Measurements from ENCODE around the gene DLGAP1. TPM values are rescaled to one million over a fixed set of nuclear protein-coding genes. Genes with fewer than 3 reads are reported as not detected.
A peak's percentile ranks its signal among the peaks of the same experiment; 100 is the strongest.

The DLGAP1 gene
- total RNA-seq, 6 experiments from 2014 or later = 0.19 to 1.3 (median 0.62) TPM

GRCh38 chr18:3979024-3979423 lies 476.1 kb downstream of the DLGAP1 start:
- no peak for DNase-seq

DNA sequence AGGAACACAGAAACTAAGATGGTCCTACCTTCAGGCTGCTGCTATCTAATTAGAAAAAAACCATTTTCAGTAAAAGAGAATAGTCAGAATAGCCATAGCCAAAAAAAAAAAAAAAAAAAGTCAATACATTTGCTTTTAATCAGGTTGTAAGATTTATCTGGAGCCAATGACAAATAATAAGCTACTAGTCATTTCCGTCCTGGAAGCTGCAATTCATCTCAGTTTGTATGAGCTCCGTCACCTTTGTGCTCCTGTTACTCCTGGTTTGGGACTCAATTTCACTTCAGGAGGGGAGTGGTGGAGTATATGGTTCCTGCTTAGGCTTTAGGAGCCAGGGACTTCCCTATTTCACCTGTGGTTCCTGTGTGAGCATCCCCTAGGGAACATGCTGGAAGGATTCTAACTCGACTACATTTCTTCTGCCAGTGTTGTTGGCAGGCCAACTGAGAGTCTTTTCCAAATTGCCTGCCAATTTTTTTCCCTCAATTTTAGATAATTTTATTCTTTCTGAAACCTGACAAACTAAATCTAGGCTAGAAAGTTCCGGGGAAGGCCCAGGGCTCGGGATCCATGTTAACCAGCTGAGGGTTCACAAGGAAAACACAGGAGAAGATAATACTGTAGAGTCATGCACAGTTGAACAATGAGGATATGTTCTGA lies 481.8 kb downstream of the DLGAP1 start:
- Mint-ChIP-seq H3K4me3 (no peak overlapping the region), H3K36me3 (ENCODE audit: low read depth) (peaks cover 3% of the 10 kb centered on the region), H3K27ac (peak overlapping the region; percentile 65; the same call in 1 of the 2 replicates), H3K27me3 (ENCODE audit: insufficient read depth) (no peaks in the 10 kb centered on the region; the same call in 1 of the 2 replicates), H3K4me1 (ENCODE audit: low read depth) (peaks cover 40% of the 10 kb centered on the region), H3K9me3 (peaks cover 3% of the 10 kb centered on the region)
- DNase-seq = no peak
- TF ChIP-seq, protein P1, sequence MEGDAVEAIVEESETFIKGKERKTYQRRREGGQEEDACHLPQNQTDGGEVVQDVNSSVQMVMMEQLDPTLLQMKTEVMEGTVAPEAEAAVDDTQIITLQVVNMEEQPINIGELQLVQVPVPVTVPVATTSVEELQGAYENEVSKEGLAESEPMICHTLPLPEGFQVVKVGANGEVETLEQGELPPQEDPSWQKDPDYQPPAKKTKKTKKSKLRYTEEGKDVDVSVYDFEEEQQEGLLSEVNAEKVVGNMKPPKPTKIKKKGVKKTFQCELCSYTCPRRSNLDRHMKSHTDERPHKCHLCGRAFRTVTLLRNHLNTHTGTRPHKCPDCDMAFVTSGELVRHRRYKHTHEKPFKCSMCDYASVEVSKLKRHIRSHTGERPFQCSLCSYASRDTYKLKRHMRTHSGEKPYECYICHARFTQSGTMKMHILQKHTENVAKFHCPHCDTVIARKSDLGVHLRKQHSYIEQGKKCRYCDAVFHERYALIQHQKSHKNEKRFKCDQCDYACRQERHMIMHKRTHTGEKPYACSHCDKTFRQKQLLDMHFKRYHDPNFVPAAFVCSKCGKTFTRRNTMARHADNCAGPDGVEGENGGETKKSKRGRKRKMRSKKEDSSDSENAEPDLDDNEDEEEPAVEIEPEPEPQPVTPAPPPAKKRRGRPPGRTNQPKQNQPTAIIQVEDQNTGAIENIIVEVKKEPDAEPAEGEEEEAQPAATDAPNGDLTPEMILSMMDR (IDR thresholded peaks at IDR 0.05) = no peak

More at GRCh38 chr18:3979024-3979423, 476.1 kb downstream of the DLGAP1 start:
- H3K4me3 Mint-ChIP-seq = no peak overlapping the region
- peaks cover 14% of the 10 kb centered on the region for H3K36me3 Mint-ChIP-seq (ENCODE audit: low read depth)
- no peak overlapping the region for H3K27ac Mint-ChIP-seq
- TF ChIP-seq, protein P1 (IDR thresholded peaks at IDR 0.05) = no peak
- peaks cover 14% of the 10 kb centered on the region for H3K9me3 Mint-ChIP-seq
- peaks cover 30% of the 10 kb centered on the region for H3K4me1 Mint-ChIP-seq (ENCODE audit: low read depth)
- peaks cover 1% of the 10 kb centered on the region for H3K27me3 Mint-ChIP-seq (ENCODE audit: insufficient read depth)

DNA sequence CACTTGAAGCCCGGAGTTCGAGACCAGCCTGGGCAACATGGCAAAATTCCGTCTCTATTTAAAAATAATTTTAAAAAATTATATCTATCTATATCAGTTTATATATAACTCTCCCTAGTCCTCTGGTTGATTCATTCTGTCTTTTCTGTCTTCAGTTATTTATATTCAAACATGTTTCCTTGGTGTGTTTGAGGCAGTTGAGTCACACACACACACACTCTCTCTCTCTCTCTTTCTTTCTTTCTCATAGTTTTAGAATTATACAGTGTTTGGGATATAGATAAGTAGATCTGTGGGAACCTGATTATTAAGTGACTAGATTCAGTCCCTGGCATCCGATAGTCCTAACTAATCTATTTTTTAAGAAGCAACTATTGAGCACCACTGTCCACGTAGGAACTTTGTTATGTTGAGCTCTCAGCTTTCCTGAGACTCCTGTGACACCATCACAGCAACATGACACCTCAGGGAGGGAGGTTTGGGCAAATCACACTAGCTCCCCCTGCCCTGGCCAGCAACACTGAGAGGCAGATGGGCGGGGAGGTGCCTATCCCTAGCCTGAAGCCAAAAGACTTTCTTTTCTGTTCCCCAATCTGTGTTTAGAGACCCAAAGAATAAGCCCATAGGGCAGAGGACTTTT lies 482.7 kb downstream of the DLGAP1 start:
- Mint-ChIP-seq H3K27ac (peak overlapping the region; percentile 59), H3K36me3 (ENCODE audit: low read depth) (no peaks in the 10 kb centered on the region), H3K4me1 (ENCODE audit: low read depth) (peaks cover 49% of the 10 kb centered on the region), H3K27me3 (ENCODE audit: insufficient read depth) (no peaks in the 10 kb centered on the region; the same call in 1 of the 2 replicates), H3K4me3 (peak overlapping the region; percentile 0; the same call in 1 of the 2 replicates), H3K9me3 (no peaks in the 10 kb centered on the region)
- peak; percentile 12 for DNase-seq
- TF ChIP-seq, protein P1 (IDR thresholded peaks at IDR 0.05) = no peak

- no peaks in the 10 kb centered on the region for H3K36me3 Mint-ChIP-seq (ENCODE audit: low read depth)
- TF ChIP-seq, protein P1 (IDR thresholded peaks at IDR 0.05) = peak; percentile 60
- no peak overlapping the region for H3K27ac Mint-ChIP-seq
- peaks cover 64% of the 10 kb centered on the region for H3K4me1 Mint-ChIP-seq (ENCODE audit: low read depth)
- H3K4me3 Mint-ChIP-seq = no peak overlapping the region
- no peaks in the 10 kb centered on the region; the same call in none of the 2 replicates for H3K27me3 Mint-ChIP-seq (ENCODE audit: insufficient read depth)
- DNase-seq = peak; percentile 15
- no peaks in the 10 kb centered on the region for H3K9me3 Mint-ChIP-seq
Observed at GRCh38 chr18:3970929-3971328, 484.2 kb downstream of the DLGAP1 start.

GRCh38 chr18:3967359-3968180 lies 487.5 kb downstream of the DLGAP1 start:
- peak overlapping the region; percentile 83 for H3K27ac Mint-ChIP-seq
- TF ChIP-seq, protein P1 (IDR thresholded peaks at IDR 0.05) = no peak
- DNase-seq = peak; percentile 15
- H3K4me1 Mint-ChIP-seq (ENCODE audit: low read depth) = peaks cover 51% of the 10 kb centered on the region
- peak overlapping the region; percentile 61 for H3K4me3 Mint-ChIP-seq
- H3K36me3 Mint-ChIP-seq (ENCODE audit: low read depth) = no peaks in the 10 kb centered on the region
- no peaks in the 10 kb centered on the region for H3K9me3 Mint-ChIP-seq
- no peaks in the 10 kb centered on the region; the same call in 1 of the 2 replicates for H3K27me3 Mint-ChIP-seq (ENCODE audit: insufficient read depth)

All from HFFc6 (cell line).